ENCODE measurements around the gene FERMT3. TPM values are rescaled to one million over a fixed set of nuclear protein-coding genes. Genes with fewer than 3 reads are reported as not detected.

The FERMT3 gene
- total and polyA plus RNA-seq, 2 of the 13 experiments (the other 11 are each of a cell fraction or from before 2014, with no cell fraction given) = 0.29 TPM; not detected in 1

GRCh38 chr11:64240435-64241240 is 34.1 kb downstream of the FERMT3 start, which contains the start of gene FKBP2 (continued):
- TF ChIP-seq ZNF224 (CRISPR knock-in tag; IDR thresholded peaks at IDR 0.05) = peak; percentile 76; the same call in 1 of the 2 replicates
- TF ChIP-seq, protein P1, sequence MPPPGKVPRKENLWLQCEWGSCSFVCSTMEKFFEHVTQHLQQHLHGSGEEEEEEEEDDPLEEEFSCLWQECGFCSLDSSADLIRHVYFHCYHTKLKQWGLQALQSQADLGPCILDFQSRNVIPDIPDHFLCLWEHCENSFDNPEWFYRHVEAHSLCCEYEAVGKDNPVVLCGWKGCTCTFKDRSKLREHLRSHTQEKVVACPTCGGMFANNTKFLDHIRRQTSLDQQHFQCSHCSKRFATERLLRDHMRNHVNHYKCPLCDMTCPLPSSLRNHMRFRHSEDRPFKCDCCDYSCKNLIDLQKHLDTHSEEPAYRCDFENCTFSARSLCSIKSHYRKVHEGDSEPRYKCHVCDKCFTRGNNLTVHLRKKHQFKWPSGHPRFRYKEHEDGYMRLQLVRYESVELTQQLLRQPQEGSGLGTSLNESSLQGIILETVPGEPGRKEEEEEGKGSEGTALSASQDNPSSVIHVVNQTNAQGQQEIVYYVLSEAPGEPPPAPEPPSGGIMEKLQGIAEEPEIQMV (CRISPR knock-in tag; IDR thresholded peaks at IDR 0.05; ENCODE audit: low read depth) = peak; percentile 27; the same call in 1 of the 2 replicates
- 0 out of 2 replicates have a peak, but pooled peaks have one; percentile 54 for TF ChIP-seq ZSCAN20 (CRISPR knock-in tag; IDR thresholded peaks at IDR 0.05; ENCODE audit: borderline replicate concordance)
- no peak for TF ChIP-seq MAZ (IDR thresholded peaks at IDR 0.05; ENCODE audit: borderline replicate concordance, low read depth, low read length)
- TF ChIP-seq MAZ (CRISPR knock-in tag; IDR thresholded peaks at IDR 0.05; ENCODE audit: low read depth) = no peak
- peak; percentile 64 for TF ChIP-seq ZNF766 (CRISPR knock-in tag; IDR thresholded peaks at IDR 0.05; ENCODE audit: borderline replicate concordance)
- TF ChIP-seq ZFP90 (CRISPR knock-in tag; IDR thresholded peaks at IDR 0.05; ENCODE audit: borderline replicate concordance) = peak; percentile 93
- TF ChIP-seq MTA3 (CRISPR knock-in tag; IDR thresholded peaks at IDR 0.05) = no peak
- TF ChIP-seq ZSCAN9 (CRISPR knock-in tag; IDR thresholded peaks at IDR 0.05; ENCODE audit: borderline replicate concordance) = 0 out of 2 replicates have a peak, but pooled peaks have one; percentile 20
- TF ChIP-seq TMF1 (CRISPR knock-in tag; IDR thresholded peaks at IDR 0.05; ENCODE audit: low read depth) = 0 out of 2 replicates have a peak, but pooled peaks have one; percentile 54
- peak; percentile 94 for TF ChIP-seq HIVEP1 (CRISPR knock-in tag; IDR thresholded peaks at IDR 0.05)
- peak; percentile 66; the same call in 1 of the 2 replicates for TF ChIP-seq TGIF2 (CRISPR knock-in tag; IDR thresholded peaks at IDR 0.05)
- peak; percentile 67; the same call in 1 of the 2 replicates for TF ChIP-seq ZNF136 (CRISPR knock-in tag; IDR thresholded peaks at IDR 0.05; ENCODE audit: low read depth)
- TF ChIP-seq RFX3 (CRISPR knock-in tag; IDR thresholded peaks at IDR 0.05) = peak; percentile 20; the same call in 1 of the 2 replicates
- TF ChIP-seq SP1 (IDR thresholded peaks at IDR 0.05) = no peak
- TF ChIP-seq SP1 (CRISPR knock-in tag; IDR thresholded peaks at IDR 0.05) = peak; percentile 75; the same call in 1 of the 2 replicates
- no peak for TF ChIP-seq KLF6 (CRISPR knock-in tag; IDR thresholded peaks at IDR 0.05)
- TF ChIP-seq TSC22D2 (CRISPR knock-in tag; IDR thresholded peaks at IDR 0.05; ENCODE audit: borderline replicate concordance) = no peak
- TF ChIP-seq HNRNPL (IDR thresholded peaks at IDR 0.05; ENCODE audit: low read depth, low read length) = no peak
- TF ChIP-seq AKAP8 (CRISPR knock-in tag; IDR thresholded peaks at IDR 0.05) = peak; percentile 82
- TF ChIP-seq ZSCAN21 (CRISPR knock-in tag; IDR thresholded peaks at IDR 0.05; ENCODE audit: borderline replicate concordance) = 0 out of 2 replicates have a peak, but pooled peaks have one; percentile 9
- TF ChIP-seq ZFP91 (CRISPR knock-in tag; IDR thresholded peaks at IDR 0.05; ENCODE audit: borderline replicate concordance) = peak; percentile 76
- TF ChIP-seq THRA (CRISPR knock-in tag; IDR thresholded peaks at IDR 0.05; ENCODE audit: borderline replicate concordance) = peak; percentile 34; the same call in 1 of the 2 replicates
- TF ChIP-seq ZNF503 (CRISPR knock-in tag; IDR thresholded peaks at IDR 0.05) = no peak; the same call in 1 of the 2 replicates
